B cell (primary cell): ENCODE measurements around the gene FCRL2. TPM values are rescaled to one million over a fixed set of nuclear protein-coding genes. Genes with fewer than 3 reads are reported as not detected.

Experiments
- ATAC-seq: fragments of 200-7000 bp; cut with Tn5 transposase; one replicate; pipeline ENCODE4 v1.10.0; 2021; ENCODE audit warnings: low read depth, mild to moderate bottlenecking, moderate number of reproducible peaks, moderate library complexity
- CTCF ChIA-PET: fragments of 350-600 bp; sonication (Branson Sonifier 250); formaldehyde crosslinking; loops from one replicate; lab custom pipeline; 2021; ENCODE audit warnings: antibody characterized with exemption, inconsistent platforms; lab: Charles Lee
- POLR2A ChIA-PET: fragments of 350-600 bp; sonication (Branson Sonifier 250); formaldehyde crosslinking; loops from one replicate; lab custom pipeline; 2021; ENCODE audit warnings: antibody characterized with exemption; lab: Charles Lee
- DNase-seq: peaks from one replicate; pipeline ENCODE4 v3.0.0; 2013
- H2AFZ ChIP-seq: 2 replicates; pipeline ENCODE4 v1.6.1; 2012; ENCODE audit warnings: mild to moderate bottlenecking, low read depth, low read length; ENCODE audit not compliant: insufficient read depth, poor library complexity, severe bottlenecking
- H3K27ac ChIP-seq, 2 donors: 1 replicate in 1 of 2; 2 replicates in 1 of 2; pipeline ENCODE4 v1.5.1; 2012 to 2013; ENCODE audit warnings: low read length in 2 of 2, mild to moderate bottlenecking in 2 of 2, moderate library complexity in 1 of 2
- H3K27me3 ChIP-seq, 4 experiments: fragments of 200-600 bp in 1 of 4; sonication (generic) in 1 of 4; replicated peaks in 1 of 4; 1 replicate in 2 of 4; 2 replicates in 2 of 4; pipeline versions ENCODE4 v1.6.1 to v1.7.0; 2013 to 2016; ENCODE audit warnings: low read length in 3 of 4, mild to moderate bottlenecking in 2 of 4, mixed read lengths in 1 of 4, moderate library complexity in 1 of 4; ENCODE audit not compliant: insufficient read depth in 4 of 4, control insufficient read depth in 3 of 4; ENCODE audit errors: control extremely low read depth in 1 of 4
- H3K36me3 ChIP-seq, 2 experiments: replicated peaks in 1 of 2; 1 replicate in 1 of 2; 2 replicates in 1 of 2; pipeline versions ENCODE4 v1.6.1 to v1.7.1; 2013; ENCODE audit warnings: low read length in 1 of 2; ENCODE audit not compliant: insufficient read depth in 2 of 2, control insufficient read depth in 1 of 2; ENCODE audit errors: control extremely low read depth in 1 of 2, extremely low read depth in 1 of 2
- H3K4me1 ChIP-seq, 2 donors: fragments of 200-600 bp in 1 of 2; sonication (generic) in 1 of 2; 1 replicate in 1 of 2; 2 replicates in 1 of 2; pipeline versions ENCODE4 v1.5.1 to v1.6.1; 2013 to 2017; ENCODE audit warnings: low read length in 2 of 2; ENCODE audit not compliant: control insufficient read depth in 2 of 2, insufficient read depth in 2 of 2
- H3K4me2 ChIP-seq: replicated peaks from 2 replicates; pipeline ENCODE3; 2012; ENCODE audit warnings: mild to moderate bottlenecking, low read depth, low read length; ENCODE audit not compliant: poor library complexity, severe bottlenecking
- H3K4me3 ChIP-seq, 5 experiments: fragments of 200-600 bp in 1 of 5; sonication (generic) in 1 of 5; 1 replicate in 3 of 5; 2 replicates in 2 of 5; pipeline versions ENCODE4 v1.5.1 to v1.7.0; 2011 to 2016; ENCODE audit warnings: low read length in 4 of 5, mild to moderate bottlenecking in 4 of 5, low read depth in 2 of 5, control low read depth in 1 of 5, moderate library complexity in 1 of 5; ENCODE audit not compliant: insufficient read depth in 1 of 5; ENCODE audit errors: control extremely low read depth in 1 of 5, extremely low read depth in 1 of 5
- H3K79me2 ChIP-seq: fragments of 200-600 bp; sonication (generic); one replicate; pipeline ENCODE4 v1.6.0; 2016; ENCODE audit warnings: low read length; ENCODE audit not compliant: control insufficient read depth, insufficient read depth
- H3K9ac ChIP-seq: fragments of 200-600 bp; sonication (generic); 2 replicates; pipeline ENCODE4 v1.6.1; 2017; ENCODE audit warnings: mild to moderate bottlenecking, low read length, moderate library complexity
- H3K9me3 ChIP-seq, 3 donors: one replicate each; pipeline versions ENCODE4 v1.6.1 to v1.7.1; 2013; ENCODE audit warnings: low read length in 2 of 3; ENCODE audit not compliant: control insufficient read depth in 2 of 3, insufficient read depth in 1 of 3; ENCODE audit errors: control extremely low read depth in 1 of 3
- H4K20me1 ChIP-seq: 2 replicates; pipeline ENCODE4 v1.6.0; 2012; ENCODE audit warnings: mild to moderate bottlenecking, low read length; ENCODE audit not compliant: insufficient read depth, control insufficient read depth, poor library complexity, severe bottlenecking
- H3K27ac Mint-ChIP-seq: one replicate; pipeline ENCODE4 v1.8.0; 2021; ENCODE audit warnings: mixed read lengths
- H3K27me3 Mint-ChIP-seq: one replicate; pipeline ENCODE4 v1.8.0; 2021; ENCODE audit warnings: mixed read lengths
- H3K4me1 Mint-ChIP-seq: one replicate; pipeline ENCODE4 v1.8.0; 2021; ENCODE audit warnings: mixed read lengths
- H3K4me3 Mint-ChIP-seq: one replicate; pipeline ENCODE4 v1.8.0; 2021; ENCODE audit warnings: mixed read lengths
- H3K9me3 Mint-ChIP-seq: one replicate; pipeline ENCODE4 v1.8.0; 2022; ENCODE audit warnings: mixed read lengths; ENCODE audit not compliant: insufficient read depth
- CTCF ChIP-seq: fragments of 200-600 bp; IDR thresholded peaks from one replicate; pipeline ENCODE4 v1.8.0; 2022; ENCODE audit warnings: antibody characterized with exemption, mild to moderate bottlenecking
- EZH2 ChIP-seq: IDR thresholded peaks from 2 replicates; pipeline ENCODE4 v1.6.1; 2012; ENCODE audit warnings: borderline replicate concordance, low read depth, mild to moderate bottlenecking, moderate library complexity, low read length; ENCODE audit not compliant: insufficient read depth, poor library complexity, severe bottlenecking
- WGBS: methylation state at CpG from one replicate; pipeline ENCODE4 v1.1.5; 2013; ENCODE audit warnings: missing lambda C conversion rate; ENCODE audit not compliant: insufficient coverage; 5-methylcytosine and 5-hydroxymethylcytosine counted together
- intact Hi-C: fragments of 100-400 bp; cut with micrococcal nuclease; formaldehyde crosslinking; loops from one replicate; pipeline ENCODE4 v1.10.0; 2022
- polyA plus RNA-seq: library from polyadenylated mRNA; depleted of rRNA; stranded (reverse); fragments of >200 nt; gene quantifications from 2 replicates; pipeline ENCODE4 v1.2.3, GENCODE V29; 2012
- total RNA-seq, 2 donors: library from RNA; stranded (reverse); fragments of 120-200 nt in 1 of 2; gene quantifications; 1 replicate in 1 of 2; 2 replicates in 1 of 2; pipeline versions ENCODE4 v1.2.3 to v1.2.4, GENCODE V29; 2013 to 2022

Gene FCRL2
- total and polyA plus RNA-seq, 2 donors (not counting 1 experiment from before 2014, with no cell fraction given), result 78.3 to 184 TPM

DNA sequence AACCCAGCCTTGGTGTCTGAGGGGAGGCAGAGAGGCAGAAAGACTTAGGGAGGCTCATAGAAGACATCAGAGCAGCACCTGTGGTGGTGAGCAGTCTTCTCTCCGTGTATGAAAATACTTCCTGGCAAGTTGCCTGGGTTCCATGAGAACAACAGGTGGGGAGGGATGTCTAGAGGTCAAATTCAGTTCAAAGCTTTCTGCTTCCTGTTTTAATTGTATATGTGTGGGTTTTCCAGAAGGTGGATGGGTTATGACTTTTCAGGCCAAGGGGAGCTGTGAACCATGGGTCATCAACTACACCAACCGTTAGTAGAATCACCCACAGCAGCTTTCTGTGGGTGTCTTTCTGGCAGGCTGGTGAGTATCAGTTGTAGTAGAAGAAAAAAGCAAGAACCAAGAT is 4.1 kb upstream of the FCRL2 start:
- Mint-ChIP-seq H3K27me3 (no peaks in the 10 kb centered on the region), H3K9me3 (no peaks in the 10 kb centered on the region), H3K4me1 (peaks cover 87% of the 10 kb centered on the region), H3K27ac (peak overlapping the region; percentile 93), H3K4me3 (peak overlapping the region; percentile 64)
- Histone ChIP-seq H3K9ac (no peak overlapping the region), H3K27me3 (no peaks in the 10 kb centered on the region), H3K4me1 (peaks cover 83 to 90% of the 10 kb centered on the region in 2 donors), H3K36me3 (peaks cover 3 to 4% of the 10 kb centered on the region in 2 experiments), H3K4me3 (peak overlapping the region in 1 of 5 experiments; percentile 17), H3K4me2 (peak overlapping the region; percentile 57), H3K27ac (peak overlapping the region; percentile 31 to 53), H3K9me3 (no peaks in the 10 kb centered on the region), H2AFZ (no peak overlapping the region), H3K79me2 (peaks cover 65% of the 10 kb centered on the region), H4K20me1 (peaks cover 7% of the 10 kb centered on the region)
- peak; percentile 45 for DNase-seq
- ATAC-seq, result peak; percentile 6
- CTCF ChIA-PET, result interaction anchor here (0.7 to 4.2 kb wide), 10 partner anchors 12 to 267 kb away, joined by 3 to 28 read pairs (median 4); partner anchors contain the start of gene FCRL1
- intact Hi-C loops, result loop anchor here (10.0 kb wide), 1 partner anchor 1284 kb away; no protein-coding TSS in a partner anchor
- POLR2A ChIA-PET, result interaction anchor here (0.7 to 1.5 kb wide), 5 partner anchors 26 to 155 kb away, joined by 3 to 11 read pairs (median 6); partner anchors contain the start of gene FCRL1
- no peak for TF ChIP-seq EZH2
- no peak for TF ChIP-seq CTCF
- WGBS, result 0% methylated on average over 1 of the region's 2 CpGs

DNA sequence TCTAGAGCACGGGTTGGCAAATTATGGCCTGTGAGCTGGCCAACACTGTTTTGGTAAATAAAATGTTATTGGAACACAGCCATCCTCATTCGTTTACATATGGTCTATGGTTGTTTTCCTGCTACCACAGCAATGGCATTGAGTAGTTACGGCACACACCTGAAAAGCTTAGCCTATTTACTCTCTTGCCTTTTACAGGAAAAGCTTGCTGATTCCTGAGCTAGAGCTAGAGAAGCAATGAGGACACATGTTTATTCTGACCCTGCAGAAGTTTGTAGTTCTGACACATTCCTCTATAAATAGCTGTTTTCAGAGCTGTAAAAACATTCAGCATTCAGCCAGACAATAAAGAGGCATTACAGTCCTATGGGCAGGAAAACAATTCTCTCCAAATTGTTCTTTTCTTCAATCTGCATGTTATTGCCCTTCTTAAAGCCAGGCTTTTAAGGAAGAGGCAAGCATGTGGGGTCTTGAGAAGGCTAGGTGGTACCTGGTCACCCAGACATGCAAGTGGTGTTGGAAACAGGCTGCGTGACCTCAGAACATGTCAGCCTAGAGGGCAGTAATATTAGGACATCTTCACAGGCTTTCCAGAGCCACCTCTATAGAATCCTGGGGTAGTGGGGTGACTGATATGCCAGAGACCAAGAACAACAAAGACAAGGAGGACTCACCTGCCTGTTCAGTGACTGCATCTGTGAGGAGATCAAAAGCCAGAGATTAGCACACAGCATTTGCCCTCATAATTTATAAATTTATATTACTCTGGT is 1.6 kb downstream of the FCRL2 start:
- WGBS, result 70% methylated on average over 2 of the region's 4 CpGs
- no peaks in the 10 kb centered on the region for H3K27me3 Mint-ChIP-seq
- no peak for ATAC-seq
- H3K4me3 Mint-ChIP-seq, result peak overlapping the region; percentile 89
- no peaks in the 10 kb centered on the region for H4K20me1 ChIP-seq
- peaks cover 87% of the 10 kb centered on the region for H3K4me1 Mint-ChIP-seq
- H3K79me2 ChIP-seq, result peaks cover 79% of the 10 kb centered on the region
- no peaks in the 10 kb centered on the region for H3K9me3 Mint-ChIP-seq
- CTCF ChIA-PET, result interaction anchor here (0.7 to 6.7 kb wide), 15 partner anchors 8 to 349 kb away, joined by 3 to 162 read pairs (median 4); no protein-coding TSS in a partner anchor
- H3K4me3 ChIP-seq, result peak overlapping the region; percentile 4 to 57 (median 55)
- no peaks in the 10 kb centered on the region for H3K9me3 ChIP-seq
- H3K27ac Mint-ChIP-seq, result peak overlapping the region; percentile 64
- peak overlapping the region; percentile 63 for H3K4me2 ChIP-seq
- peaks cover 82 to 85% of the 10 kb centered on the region in 2 donors for H3K4me1 ChIP-seq
- peak overlapping the region; percentile 49 for H3K9ac ChIP-seq
- H2AFZ ChIP-seq, result no peak overlapping the region
- no peaks in the 10 kb centered on the region for H3K27me3 ChIP-seq
- TF ChIP-seq CTCF, result no peak
- no peak for TF ChIP-seq EZH2
- DNase-seq, result no peak
- POLR2A ChIA-PET, result interaction anchor here (0.6 to 1.2 kb wide), 3 partner anchors 30 to 195 kb away, joined by 3 to 4 read pairs (median 3); partner anchors contain the start of gene FCRL1
- intact Hi-C loops, result loop anchor here (2.0 to 10.0 kb wide), 3 partner anchors 80 to 170 kb away; no protein-coding TSS in a partner anchor
- H3K27ac ChIP-seq, result peak overlapping the region in 1 of 2 donors; percentile 62
- H3K36me3 ChIP-seq, result peaks cover 9 to 13% of the 10 kb centered on the region in 2 experiments
